Activated CD4-positive, alpha-beta T cell treated with anti-CD3 and anti-CD28 coated beads for 4 hours (primary cell): ENCODE data around the gene COBL.
"Not testable (repeated sequence)": the region's sequence is repeated elsewhere in the genome, so short reads cannot be mapped to it uniquely, and the experiment has no call there.

Experiments used
- DNase-seq, 2 donors: peaks; one replicate each; pipeline ENCODE4 v3.0.0-alpha.2; 2020

COBL gene

DNA sequence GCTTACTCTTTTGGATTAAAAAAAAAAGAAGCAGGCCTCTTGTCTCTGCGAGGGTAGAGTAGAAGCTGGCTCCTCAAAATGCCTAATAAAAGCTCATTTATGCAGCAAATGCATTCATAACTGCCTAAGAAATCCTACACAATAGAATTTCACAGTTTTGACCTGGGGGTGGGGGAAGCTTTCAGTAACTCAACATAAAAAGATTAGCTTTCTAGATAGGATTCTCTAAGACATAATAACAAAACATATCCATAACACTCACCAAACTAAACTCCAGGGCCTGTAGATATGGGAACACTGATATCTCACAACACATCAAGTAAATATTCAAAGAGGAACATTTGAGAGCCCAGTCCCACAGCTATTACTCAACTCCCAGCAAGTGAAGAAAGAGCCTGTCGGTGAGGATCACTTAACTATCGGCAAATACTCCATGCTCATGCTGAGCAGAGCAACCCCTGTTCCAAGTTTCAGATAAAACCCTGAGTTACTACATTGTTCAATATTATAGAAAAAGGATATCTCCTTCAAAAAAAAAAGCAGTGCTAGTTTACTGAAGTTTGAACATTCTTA lies 88.1 kb downstream of the COBL start:
- no peak for DNase-seq

DNA sequence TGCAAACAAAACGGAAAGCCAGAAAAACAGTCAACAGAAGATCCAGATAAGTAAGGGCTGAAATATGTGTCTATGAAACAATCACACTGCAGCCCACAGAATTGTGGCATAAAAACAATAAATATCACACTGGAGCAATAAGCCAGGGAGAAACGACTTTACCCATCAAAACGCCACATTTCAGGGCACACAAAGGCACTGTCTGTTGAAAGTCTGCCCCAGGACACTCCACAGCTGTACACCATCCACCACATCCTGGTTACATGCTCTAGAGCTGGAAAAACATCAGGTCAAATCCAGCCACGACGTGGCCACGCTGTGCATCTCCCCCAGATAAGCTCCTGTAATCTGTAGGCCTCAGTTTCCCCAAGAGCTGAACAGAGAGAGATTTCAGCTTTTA lies 88.7 kb downstream of the COBL start:
- no peak for DNase-seq

DNA sequence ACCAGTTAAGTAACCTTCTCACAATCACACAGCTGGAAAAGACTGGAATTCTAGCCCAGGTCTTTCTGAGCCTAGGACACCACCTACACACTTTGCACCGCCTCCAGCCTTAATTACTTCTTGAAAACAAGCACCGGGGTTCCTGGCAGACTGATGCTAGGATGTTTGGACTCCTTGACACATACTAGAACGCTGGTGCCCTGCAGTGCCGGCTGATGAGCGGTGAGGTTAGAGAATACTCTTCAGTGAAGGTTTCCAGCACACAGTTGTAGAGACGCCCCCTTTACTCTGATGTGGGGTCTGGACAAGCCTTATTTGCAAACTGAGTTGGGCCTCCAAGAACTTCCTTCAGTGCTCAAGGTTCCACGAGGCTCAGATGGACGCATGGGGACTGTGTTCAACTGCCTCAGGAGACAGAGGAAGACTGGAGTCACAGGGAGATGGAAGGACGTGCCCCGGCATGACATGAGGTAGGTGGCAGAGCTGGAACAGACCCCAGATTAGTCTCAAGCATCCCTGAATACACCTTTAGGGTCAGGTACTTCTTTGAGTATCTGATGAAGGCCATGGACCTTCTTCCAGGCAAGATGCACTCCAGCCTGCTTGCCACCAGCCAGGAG lies 89.6 kb downstream of the COBL start:
- DNase-seq, result no peak

DNA sequence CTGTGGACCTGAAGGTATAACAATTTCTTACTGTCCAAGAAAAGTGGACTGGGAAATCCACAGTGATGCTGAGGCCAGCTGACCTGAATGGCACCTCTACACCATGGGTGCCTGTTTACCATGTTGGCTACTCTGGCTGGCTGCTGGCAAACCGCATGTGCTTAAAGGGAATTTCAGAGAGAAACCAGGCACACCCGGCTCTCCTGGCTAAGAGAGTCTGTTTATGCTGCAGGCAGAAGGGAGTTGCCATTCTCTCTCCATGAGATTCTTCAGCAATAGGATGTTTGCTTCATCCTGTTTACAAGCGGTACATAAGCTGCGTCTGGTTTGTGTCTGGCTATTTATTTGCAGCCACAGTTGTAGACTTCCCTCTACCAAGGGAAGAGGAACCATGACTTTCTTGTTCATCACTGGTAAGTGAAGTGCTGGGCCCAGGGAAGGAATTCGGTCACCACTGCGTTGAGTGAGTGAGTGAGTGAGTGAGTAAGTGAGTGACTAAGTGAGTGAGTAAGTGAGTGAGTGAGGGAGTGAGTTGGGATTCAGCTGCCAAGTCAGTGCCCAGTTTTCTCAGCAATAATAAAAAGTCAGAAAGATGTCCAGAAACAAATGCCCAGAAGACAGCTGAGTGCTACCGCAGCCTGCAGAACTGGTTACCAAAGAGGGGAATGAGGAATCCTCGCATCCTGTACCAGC lies 90.4 kb downstream of the COBL start:
- no peak for DNase-seq

DNA sequence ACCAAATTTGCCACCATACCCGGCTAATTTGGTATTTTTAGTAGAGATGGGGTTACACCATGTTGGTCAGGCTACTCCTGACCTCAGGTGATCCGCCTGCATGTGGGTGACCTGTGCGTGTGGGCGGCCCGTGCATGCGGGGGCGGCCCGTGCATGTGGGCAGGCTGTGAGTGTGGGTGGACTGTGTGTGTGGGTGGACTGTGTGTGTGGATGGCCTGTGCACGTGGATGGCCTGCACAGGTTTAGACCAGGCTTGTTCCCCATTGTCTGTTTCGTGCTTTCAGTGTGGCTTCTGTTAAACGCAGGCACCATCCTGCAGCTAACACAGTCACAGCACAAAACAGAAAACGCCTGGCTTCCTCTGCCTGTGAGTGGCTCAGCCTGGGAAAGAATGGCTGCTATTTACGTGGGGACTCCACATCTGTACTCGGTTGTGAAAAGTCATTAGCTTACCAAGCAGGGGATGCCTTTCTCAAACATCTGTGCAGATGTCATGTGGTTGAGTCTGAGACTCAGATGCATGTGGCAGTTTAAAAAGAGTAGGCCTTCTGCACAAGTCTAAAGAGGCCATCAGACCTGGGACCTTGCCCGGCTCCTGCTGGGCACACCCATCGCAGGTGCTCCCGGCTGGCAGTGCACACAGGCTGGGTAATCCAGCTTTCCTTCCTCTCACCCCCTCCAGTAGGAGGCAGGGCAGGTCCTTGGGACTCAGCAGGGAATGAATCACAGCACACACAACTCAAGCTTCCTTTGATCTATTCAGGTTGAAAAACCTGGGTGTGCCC lies 91.6 kb downstream of the COBL start:
- DNase-seq, result no peak

DNA sequence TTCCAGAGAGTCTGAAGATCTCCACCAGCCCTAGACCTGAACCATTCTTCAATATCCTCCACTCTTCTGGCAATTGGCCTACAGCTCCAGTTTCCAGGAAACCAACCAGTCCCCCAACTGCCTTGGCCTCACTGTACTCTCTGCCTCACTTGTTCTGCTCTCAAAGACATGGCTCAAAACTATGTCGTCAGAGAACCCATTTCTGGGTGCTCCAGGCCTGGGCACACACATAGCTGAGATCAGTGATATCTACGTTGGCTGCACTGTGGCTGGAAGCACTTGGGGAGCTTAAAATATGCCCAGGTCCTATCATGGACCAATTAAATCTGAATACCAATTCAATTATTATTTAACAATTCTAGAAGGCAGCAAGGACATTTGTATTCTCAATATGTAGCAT lies 93.1 kb downstream of the COBL start:
- no peak for DNase-seq

DNA sequence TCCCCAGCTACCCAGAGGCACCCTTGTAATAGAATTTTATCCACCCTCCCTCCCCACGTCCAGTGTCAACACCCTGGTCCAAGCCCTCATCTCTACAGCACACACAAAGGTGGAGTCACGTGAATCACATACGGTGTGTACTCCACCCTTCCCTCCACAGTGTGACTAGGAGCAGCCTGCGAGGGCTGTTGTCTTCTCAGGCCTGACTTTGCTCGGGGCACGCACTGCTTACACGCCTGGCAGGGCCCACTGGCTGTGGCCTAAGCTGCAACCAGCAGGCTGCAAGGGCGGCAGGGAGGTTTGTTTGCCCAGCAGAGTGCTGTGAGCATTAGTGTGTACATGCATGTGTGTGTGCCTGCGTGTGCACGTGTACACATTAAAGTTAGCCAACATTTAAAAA lies 93.7 kb downstream of the COBL start:
- DNase-seq, result no peak

DNA sequence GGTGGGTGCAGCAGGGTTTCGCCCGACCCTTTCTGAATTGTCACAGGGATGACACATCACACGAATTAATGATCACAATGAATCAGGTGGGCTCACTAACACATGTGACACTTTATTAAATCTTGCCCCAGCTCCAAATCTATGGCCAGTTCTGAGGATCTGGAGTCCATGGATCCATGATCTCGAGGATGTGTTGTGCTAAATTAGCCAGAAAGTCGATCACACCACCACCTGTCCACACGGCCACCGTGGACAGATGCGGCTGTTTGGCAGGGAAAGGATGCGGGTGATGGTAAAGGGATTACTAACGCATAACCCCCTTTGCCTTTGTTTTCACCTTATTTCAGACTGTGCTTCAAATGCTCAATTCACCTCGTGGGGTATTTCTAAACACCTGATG lies 96.4 kb downstream of the COBL start:
- DNase-seq, result no peak

DNA sequence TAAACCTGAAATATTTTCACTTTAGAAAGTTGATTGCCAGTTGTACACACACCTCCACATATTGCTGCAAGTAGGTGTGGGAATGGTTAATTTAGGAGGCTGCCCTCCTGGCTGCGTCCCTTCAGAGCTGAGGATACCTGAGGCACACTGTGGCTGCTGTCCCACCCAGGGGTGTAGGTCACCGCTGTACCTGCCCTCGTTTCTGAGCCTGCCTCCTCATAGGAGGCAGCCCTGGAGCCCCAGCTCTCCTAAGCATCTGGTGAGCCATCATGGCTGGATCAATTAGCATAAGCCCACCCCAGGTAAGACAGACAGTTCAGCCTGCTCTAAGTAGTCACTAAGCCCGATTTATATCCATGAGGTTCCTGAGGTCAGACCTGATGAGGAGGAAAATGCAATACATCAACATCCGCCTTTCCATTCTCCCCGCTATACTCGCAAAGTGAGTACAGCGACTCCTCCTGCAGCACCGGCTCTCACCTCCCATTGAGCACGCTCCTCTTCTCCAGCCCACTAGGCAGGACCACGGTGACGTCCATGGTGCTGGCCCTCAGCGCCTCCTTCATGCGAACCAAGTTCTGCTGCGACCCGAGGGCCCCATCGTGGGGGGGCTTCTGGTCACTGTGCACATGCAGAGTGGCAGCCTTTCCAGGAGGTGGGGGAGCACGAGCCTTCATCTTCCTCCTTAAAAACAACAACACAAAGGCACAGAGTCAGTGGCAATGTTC lies 97.2 kb downstream of the COBL start:
- DNase-seq, result no peak

DNA sequence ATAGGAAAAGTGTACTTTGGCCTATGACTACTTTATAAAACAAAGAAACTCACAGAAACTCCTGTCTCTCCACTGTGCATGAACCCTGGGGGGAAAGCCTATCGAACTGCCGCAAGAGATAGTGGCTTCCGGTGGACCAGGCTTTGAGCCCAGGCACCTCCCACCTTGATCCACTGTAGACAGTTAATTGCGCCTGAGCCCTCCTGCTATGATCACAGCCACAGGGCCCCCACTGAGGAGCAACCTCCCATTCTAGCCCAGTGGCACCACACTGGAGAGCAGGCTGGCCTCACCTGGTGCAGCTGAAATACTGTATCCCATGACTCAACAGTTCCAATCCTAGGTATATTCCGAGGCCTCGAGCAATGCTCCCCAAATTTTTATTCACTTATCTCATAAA lies 98.8 kb downstream of the COBL start:
- no peak for DNase-seq

DNA sequence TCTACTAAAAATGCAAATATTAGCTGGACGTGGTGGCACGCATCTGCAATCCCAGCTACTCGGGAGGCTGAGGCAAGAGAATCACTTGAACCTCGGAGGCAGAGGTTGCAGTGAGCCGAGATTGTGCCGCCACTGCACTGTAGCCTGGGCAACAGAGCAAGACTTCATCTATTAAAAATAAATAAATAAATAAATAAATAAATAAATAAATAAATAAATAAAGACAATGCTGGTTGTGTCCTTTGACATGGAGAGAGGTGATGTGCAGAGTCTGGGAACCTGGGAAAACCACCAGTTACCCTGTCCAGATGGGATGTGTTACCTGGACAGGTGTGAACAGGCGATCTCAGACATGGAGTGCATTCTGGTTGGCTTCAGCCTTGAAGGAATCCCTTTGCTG lies 102.5 kb downstream of the COBL start:
- DNase-seq, result no peak

DNA sequence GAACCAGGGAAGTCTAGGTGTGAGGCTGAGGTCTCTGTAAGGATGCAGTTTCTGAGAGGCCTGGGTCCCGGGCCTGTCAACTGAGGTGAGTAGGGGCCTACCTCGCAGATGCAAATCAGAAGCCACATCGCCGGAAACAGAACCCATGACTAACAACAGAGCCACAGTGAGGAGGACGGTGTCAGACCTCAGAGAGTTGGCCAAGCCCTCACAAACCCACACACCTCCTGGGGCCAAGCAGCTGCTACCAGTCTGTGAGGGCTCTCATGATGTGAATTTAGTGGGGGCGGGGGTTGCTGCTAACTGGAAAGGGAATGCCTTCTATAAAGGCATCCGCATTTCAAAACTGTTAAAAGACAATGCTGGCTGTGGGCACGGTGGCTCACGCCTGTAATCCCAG lies 103.0 kb downstream of the COBL start:
- no peak for DNase-seq

DNA sequence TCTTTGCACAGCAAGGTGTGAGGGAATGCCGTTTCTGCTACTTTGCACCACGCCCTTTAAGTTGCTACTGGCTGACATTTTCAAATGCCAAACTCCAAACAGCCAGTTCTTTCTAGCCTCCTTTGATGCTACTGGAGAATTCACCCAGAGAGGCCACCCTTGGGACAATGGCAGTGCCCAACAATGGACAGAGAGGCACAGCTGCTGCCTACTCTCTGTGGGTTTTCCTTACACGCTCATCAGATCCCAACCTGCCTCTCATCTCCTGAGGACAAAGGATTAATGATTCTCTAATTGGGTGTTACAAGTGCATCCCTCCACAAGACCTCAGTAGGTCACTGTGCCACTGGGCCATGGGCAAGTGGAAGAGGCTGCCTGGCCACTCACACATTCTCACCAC lies 105.8 kb downstream of the COBL start:
- no peak for DNase-seq

DNA sequence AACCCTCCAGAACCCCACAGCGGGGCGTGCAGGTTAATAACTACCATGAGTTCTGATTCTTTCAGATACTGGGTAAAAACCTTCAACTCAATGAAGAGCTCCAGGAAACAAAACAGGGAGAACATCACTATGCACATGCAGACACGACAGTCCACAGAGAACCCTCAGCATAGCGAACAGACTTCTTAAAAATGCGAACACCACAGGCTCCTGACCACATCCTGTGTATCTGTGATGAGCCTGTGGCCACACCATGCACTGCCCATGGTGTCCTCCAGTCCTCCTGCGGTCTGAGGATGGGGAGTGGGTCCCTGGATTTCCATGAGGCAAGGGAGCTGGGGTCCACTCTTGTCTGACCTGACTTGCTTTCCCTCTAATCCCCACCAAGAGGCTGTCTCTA lies 107.2 kb downstream of the COBL start:
- no peak for DNase-seq

DNA sequence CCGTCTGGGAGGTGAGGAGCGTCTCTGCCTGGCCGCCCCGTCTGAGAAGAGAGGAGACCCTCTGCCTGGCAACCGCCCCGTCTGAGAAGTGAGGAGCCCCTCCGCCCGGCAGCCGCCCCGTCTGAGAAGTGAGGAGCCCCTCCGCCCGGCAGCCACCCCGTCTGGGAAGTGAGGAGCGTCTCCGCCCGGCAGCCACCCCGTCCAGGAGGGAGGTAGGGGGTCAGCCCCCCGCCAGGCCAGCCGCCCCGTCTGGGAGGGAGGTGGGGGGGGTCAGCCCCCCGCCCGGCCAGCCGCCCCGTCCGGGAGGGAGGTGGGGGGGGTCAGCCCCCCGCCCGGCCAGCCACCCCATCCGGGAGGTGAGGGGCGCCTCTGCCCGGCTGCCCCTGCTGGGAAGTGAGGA lies 108.5 kb downstream of the COBL start:
- DNase-seq, result not testable (repeated sequence)

DNA sequence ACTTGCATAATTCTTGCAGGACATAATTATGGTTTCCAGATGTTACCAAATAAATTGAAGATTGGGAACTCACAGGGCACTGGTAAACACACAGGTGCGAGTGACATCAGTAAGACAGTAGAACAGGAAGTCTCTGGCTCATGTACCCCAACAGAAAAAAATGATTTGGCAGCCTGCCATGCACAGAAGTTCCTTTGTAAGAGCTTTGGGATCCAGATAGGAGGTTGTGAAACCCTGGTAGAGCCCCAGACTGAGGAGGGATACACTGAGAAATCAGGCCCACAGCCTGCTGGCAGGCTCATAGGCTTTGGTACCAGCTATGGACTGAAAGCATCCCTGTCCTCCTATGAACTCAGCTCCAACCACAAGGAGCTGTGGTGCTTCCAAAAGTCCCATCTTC lies 118.0 kb downstream of the COBL start:
- no peak for DNase-seq

DNA sequence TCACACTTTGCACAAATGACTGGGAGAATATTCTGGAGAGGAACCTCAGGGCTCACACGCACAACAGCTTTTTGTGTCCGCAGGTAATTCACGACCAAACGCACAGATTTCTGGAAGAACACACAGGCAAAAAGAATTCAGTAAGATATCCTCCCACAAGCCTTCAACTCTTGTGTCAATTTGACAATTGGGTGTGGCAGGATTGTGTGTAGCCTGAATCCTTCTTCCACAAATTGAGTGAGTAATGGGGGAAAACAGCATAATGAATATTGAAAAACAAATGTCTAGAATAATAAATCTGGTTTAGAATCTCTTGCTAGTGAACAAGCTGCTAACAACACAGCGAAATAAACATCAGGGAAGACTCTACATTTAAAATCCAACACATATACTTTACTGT lies 125.6 kb downstream of the COBL start:
- no peak for DNase-seq

DNA sequence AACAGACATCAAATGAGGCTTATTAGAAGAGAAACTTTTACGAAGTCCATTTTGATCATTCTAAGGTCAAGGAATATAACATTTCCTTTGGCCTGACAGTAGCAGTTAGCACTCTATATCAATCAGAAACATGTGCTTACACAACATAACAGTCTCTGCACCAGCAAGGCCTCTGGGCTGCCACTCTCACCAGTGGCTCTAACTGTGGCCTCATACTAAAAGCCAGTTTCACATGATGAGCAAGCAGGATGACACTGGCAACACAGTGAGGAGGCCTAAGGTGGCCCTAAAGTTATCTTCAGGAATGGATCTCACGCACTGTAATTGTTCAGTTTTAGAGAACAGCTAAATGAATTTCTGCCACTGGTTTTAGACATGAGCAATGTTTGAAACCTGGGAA lies 126.8 kb downstream of the COBL start:
- no peak for DNase-seq

DNA sequence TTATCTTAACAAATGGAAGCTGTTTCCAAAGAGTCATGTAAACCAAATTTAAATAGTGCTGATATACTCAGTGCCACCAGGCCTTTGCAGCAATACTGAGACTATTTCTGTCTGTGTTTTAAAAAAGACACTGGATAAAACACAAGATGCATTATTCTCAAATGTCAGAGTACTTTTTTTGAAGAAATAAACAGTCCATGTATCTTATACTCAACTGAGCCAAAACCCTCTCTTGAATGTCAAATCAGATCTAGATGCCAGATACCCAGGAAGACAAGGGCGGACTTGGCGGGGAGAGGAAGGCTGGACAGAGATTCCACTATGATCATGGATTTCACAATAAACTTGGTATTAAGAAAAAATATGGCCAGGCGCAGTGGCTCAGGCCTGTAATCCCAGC lies 127.6 kb downstream of the COBL start:
- no peak for DNase-seq

DNA sequence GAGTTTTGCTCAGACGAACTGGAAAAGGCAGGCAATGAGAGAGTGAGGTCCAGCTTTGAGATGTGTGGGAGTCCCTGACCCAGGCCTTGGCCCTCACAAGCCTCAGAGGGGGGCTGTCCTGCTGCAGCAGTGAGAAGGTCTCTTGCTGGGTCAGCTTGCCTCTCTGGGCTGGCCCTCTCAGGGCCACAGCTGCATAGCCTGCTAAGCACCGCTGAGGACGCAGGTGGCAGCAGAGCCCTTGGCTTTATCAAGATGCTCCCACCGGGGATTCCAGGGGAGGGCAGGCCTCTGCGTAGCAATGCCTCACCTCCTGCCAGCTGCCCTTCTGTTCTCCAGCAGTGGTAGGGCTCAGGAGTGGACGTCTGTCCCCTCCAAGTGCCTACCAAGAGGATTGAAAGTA lies 128.7 kb downstream of the COBL start:
- DNase-seq, result no peak

DNA sequence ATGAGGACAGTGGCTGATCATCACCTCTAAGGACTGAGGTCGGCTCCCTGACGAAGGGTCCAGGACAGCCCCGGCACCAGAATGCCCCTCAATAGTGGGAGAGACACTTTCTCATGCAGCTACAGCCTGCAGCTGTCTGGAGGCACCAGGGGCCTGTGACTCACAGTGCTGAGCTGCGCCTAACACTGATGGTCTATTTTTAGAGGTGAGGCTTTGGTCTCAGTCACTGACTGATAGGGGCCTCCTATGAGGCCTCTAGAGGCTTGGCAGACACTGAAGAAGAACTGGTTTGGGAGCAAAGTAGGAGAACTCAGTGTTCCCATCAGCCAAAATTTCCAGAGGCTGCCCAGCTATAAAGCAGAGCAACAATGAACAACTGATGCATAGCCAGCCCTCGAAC lies 130.1 kb downstream of the COBL start:
- no peak for DNase-seq

DNA sequence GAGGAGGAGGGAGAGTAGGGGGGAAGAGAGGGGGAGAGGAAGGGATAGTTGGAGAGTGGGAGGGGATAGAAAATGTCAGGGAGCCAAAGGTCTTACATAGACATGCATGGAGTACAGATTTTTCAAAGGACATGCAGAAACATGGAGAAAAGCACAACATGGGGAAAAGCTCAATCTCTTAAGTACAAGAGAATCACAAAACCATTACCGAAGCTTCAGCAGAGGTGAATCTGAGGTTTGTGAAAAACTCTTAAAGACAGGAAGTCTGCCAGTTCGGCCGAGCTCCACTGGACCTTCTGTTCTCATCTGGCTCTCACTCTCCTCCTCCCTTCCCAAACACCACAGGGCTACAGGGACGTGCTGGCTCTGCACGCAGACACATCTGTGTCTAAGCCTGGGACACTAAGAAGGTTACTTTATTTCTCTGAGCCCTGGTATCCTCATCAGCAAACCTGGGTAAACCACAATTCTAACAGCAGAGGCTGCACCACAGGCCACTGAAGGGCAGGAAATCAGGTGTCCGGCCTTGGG lies 133.9 kb downstream of the COBL start:
- DNase-seq, result no peak

DNA sequence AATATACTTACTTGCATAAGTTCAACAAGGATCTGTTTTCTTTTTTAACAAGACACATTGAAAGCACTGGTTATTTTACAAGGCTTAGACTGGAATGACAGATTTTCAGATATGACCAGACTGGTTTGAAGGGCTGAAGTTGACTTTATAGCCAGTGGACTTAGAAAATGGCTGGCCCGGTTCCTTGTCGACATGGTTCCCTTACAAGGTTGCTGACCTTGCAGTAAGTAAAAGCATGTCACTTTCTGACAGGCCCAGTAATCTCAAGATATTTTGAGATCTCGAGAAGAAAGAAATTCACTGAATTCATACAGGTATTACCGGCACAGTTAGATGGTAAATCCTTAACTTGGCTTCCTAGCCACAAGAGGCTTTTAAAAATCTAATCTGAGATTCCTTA lies 136.5 kb downstream of the COBL start:
- DNase-seq, result no peak
